BLaER1 (cell line): Measurements from ENCODE around the gene POLR2B.
"Not testable (repeated sequence)": the region's sequence is repeated elsewhere in the genome, so short reads cannot be mapped to it uniquely, and the experiment has no call there.

Experiments used
- H3K27ac ChIP-seq: shearing (Covaris generic); formaldehyde crosslinking; 2 replicates; pipeline ENCODE4 v1.8.1; 2022
- H3K27me3 ChIP-seq: shearing (Covaris generic); formaldehyde crosslinking; 2 replicates; pipeline ENCODE4 v1.8.1; 2022
- H3K36me3 ChIP-seq: shearing (Covaris generic); formaldehyde crosslinking; 2 replicates; pipeline ENCODE4 v1.8.1; 2022
- H3K4me1 ChIP-seq: shearing (Covaris generic); formaldehyde crosslinking; 2 replicates; pipeline ENCODE4 v1.8.1; 2022
- H3K4me2 ChIP-seq: shearing (Covaris generic); formaldehyde crosslinking; 2 replicates; pipeline ENCODE4 v1.8.1; 2022
- H3K4me3 ChIP-seq: shearing (Covaris generic); formaldehyde crosslinking; 2 replicates; pipeline ENCODE4 v1.8.1; 2022
- H3K9ac ChIP-seq: shearing (Covaris generic); formaldehyde crosslinking; 2 replicates; pipeline ENCODE4 v1.8.1; 2022
- H3K9me3 ChIP-seq: shearing (Covaris generic); formaldehyde crosslinking; 2 replicates; pipeline ENCODE4 v1.8.1; 2022
- H4K20me1 ChIP-seq: shearing (Covaris generic); formaldehyde crosslinking; 2 replicates; pipeline ENCODE4 v1.8.1; 2022
- Cebpa-rat ChIP-seq: shearing (Covaris generic); IDR thresholded peaks from 2 replicates; pipeline ENCODE4 v1.8.1; 2022

The POLR2B gene

DNA sequence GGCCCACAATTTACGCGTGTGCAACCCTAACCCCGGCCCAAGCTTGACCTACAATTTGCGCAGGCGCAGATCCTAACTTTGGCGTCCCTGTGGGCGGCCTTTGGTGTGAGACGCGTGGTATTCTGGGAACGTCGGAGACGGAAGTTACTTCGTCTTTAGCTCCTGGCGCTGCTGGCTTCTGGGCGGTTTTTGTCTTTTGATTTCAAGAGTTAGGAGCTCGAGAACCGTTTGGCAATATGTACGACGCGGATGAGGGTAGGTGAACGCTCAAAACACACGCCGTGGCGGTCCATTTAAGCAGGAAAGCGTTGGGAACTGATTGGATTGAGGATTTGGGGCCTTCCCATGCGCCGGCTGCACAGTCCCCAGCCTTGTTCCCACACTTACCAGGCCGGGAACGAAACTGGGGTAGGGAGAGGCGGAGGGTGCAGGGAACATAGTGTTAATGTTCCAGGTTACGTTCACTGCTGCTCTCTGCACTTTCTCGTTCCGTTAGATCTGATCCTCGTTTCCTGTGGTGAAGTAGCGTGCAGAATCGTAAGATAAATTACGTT, at the start of gene POLR2B:
Gene POLR2B (plus strand): TSS at position 147 of the 554 bp plus-strand sequence. CDS start 90 bp downstream, at position 237.
- Histone ChIP-seq H3K4me1 (peaks cover 51% of the 10 kb centered on the region), H3K4me2 (peak within 1 kb of the TSS; percentile 77), H3K9ac (peak within 1 kb of the TSS; percentile 88), H3K27me3 (no peaks in the 10 kb centered on the region), H3K27ac (peak within 1 kb of the TSS; percentile 89), H3K4me3 (peak within 1 kb of the TSS; percentile 97), H4K20me1 (peaks cover 86% of the 10 kb centered on the region), H3K36me3 (peaks cover 26% of the 10 kb centered on the region), H3K9me3 (peaks cover 6% of the 10 kb centered on the region)
- no peak for TF ChIP-seq Cebpa-rat

DNA sequence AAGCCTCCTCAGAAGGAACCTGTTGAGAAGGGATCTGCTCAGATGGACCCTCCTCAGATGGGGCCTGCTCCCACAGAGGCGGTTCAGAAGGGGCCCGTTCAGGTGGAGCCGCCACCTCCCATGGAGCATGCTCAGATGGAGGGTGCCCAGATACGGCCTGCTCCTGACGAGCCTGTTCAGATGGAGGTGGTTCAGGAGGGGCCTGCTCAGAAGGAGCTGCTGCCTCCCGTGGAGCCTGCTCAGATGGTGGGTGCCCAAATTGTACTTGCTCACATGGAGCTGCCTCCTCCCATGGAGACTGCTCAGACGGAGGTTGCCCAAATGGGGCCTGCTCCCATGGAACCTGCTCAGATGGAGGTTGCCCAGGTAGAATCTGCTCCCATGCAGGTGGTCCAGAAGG, 48.1 kb upstream of the POLR2B start:
- Histone ChIP-seq H3K9ac (no peak overlapping the region), H3K27me3 (no peaks in the 10 kb centered on the region), H3K4me3 (no peak overlapping the region), H3K4me2 (no peak overlapping the region), H3K9me3 (no peaks in the 10 kb centered on the region), H3K4me1 (no peaks in the 10 kb centered on the region), H4K20me1 (peaks cover 95% of the 10 kb centered on the region), H3K36me3 (peaks cover 86% of the 10 kb centered on the region), H3K27ac (no peak overlapping the region)
- no peak for TF ChIP-seq Cebpa-rat

DNA sequence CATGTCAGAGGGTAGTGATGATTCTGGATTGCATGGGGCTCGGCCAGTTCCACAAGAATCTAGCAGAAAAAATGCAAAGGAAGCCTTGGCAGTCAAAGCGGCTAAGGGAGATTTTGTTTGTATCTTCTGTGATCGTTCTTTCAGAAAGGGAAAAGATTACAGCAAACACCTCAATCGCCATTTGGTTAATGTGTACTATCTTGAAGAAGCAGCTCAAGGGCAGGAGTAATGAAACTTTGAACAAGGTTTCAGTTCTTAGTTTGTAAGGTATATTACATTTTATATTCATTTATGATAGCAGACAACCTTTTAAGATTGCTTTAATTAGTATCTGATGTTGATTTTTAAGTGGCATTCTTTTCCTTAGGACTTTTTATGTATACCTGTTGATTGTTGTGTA, 46.8 kb upstream of the POLR2B start:
- Histone ChIP-seq H3K36me3 (peaks cover 86% of the 10 kb centered on the region), H3K4me2 (no peak overlapping the region), H3K9me3 (no peaks in the 10 kb centered on the region), H3K4me1 (no peaks in the 10 kb centered on the region), H3K27ac (no peak overlapping the region), H4K20me1 (peaks cover 93% of the 10 kb centered on the region), H3K9ac (no peak overlapping the region), H3K4me3 (no peak overlapping the region), H3K27me3 (no peaks in the 10 kb centered on the region)
- no peak for TF ChIP-seq Cebpa-rat

DNA sequence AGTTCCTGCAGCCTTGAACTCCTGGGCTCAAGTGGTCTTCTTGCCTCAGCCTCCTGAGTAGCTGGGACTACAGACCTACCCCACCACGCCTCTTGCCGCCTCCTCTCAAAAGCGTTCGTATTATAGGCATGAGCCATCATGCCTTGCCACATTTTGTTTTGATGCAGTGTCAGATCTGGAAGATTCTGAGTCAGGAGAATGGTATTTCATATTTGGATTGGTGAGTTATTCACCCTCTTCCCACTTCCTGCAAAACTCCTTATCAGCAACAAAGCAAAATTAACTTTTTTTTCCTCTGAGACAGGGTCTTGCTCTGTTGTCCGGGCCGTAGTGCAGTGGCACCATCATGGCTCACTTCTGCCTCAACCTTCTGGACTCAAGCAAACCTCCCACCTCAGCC, 41.4 kb upstream of the POLR2B start:
- H3K9ac ChIP-seq = no peak overlapping the region
- H3K36me3 ChIP-seq = peaks cover 70% of the 10 kb centered on the region
- H3K4me2 ChIP-seq = no peak overlapping the region
- H4K20me1 ChIP-seq = peaks cover 59% of the 10 kb centered on the region
- no peak overlapping the region for H3K27ac ChIP-seq
- no peak for TF ChIP-seq Cebpa-rat
- no peak overlapping the region for H3K4me3 ChIP-seq
- no peaks in the 10 kb centered on the region for H3K27me3 ChIP-seq
- H3K4me1 ChIP-seq = no peaks in the 10 kb centered on the region
- H3K9me3 ChIP-seq = no peaks in the 10 kb centered on the region

DNA sequence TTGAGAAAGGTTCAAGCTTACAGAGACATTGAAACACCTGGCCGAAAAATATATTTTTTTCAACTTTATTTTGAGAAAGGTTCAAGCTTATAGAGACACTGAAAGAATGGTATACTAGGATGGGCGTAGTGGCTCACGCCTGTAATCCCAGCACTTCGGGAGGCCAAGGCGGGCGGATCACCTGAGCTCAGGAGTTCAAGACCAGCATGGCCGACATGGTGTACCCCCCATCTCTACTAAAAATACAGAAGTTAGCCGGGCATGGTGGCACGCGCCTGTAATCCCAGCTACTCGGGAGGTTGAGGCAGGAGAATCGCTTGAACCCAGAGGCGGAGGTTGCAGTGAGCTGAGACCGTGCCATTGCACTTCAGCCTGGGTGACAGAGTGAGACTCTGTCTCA, 38.9 kb upstream of the POLR2B start:
- not testable (repeated sequence) for H3K27ac ChIP-seq, H3K4me3 ChIP-seq, H3K9me3 ChIP-seq, H3K9ac ChIP-seq, H3K4me2 ChIP-seq, H3K27me3 ChIP-seq, H3K4me1 ChIP-seq
- H4K20me1 ChIP-seq = peaks cover 34% of the 10 kb centered on the region
- peaks cover 54% of the 10 kb centered on the region for H3K36me3 ChIP-seq

DNA sequence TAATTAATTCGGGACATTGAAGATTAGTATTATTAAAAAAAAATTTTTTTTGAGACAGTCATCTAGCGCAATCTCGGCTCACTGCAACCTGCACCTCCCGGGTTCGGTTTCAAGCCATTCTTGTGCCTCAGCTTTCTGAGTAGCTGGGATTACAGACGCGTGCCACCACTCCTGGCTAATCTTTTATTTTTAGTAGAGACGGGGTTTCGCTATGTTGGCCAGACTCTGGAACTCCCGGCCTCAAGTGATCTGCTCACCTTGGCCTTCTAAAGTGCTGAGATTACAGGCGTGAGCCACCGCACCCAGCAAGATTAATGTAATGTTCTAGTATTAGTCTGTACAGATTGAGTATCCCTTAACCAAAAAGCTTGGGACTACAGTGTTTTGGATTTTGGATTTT, 38.3 kb upstream of the POLR2B start:
- no peak overlapping the region for H3K4me3 ChIP-seq

DNA sequence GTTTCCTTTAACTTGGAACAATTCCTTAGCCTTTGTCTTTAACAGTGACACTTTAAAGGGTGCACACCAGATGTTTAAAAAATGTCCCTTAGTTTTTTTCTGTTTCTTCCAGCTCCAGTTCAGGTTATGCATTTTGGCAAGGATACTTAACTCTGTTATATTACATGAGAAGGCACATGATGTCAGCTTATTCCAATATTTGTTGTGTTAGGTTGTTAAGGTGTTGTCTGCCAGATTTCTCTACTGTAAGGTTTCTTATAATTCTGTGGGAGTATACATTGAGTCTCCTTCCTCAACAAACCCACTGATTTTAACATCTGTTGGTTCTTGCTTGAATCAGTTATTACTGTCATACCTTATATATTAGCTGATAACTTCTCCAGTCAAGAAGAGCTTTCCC, 37.7 kb upstream of the POLR2B start:
- Histone ChIP-seq H3K27me3 (no peaks in the 10 kb centered on the region), H3K36me3 (peaks cover 45% of the 10 kb centered on the region), H3K4me1 (no peaks in the 10 kb centered on the region), H3K27ac (no peak overlapping the region), H3K9me3 (no peaks in the 10 kb centered on the region), H3K4me3 (no peak overlapping the region), H3K9ac (no peak overlapping the region), H3K4me2 (no peak overlapping the region), H4K20me1 (peaks cover 23% of the 10 kb centered on the region)
- TF ChIP-seq Cebpa-rat = no peak

More for the DNA sequence above, 38.3 kb upstream of the POLR2B start:
- H3K27ac ChIP-seq = no peak overlapping the region
- H3K4me1 ChIP-seq = no peaks in the 10 kb centered on the region
- H3K9ac ChIP-seq = no peak overlapping the region
- H3K9me3 ChIP-seq = no peaks in the 10 kb centered on the region
- no peak for TF ChIP-seq Cebpa-rat
- peaks cover 50% of the 10 kb centered on the region for H3K36me3 ChIP-seq
- H4K20me1 ChIP-seq = peaks cover 28% of the 10 kb centered on the region
- no peaks in the 10 kb centered on the region for H3K27me3 ChIP-seq
- no peak overlapping the region for H3K4me2 ChIP-seq

DNA sequence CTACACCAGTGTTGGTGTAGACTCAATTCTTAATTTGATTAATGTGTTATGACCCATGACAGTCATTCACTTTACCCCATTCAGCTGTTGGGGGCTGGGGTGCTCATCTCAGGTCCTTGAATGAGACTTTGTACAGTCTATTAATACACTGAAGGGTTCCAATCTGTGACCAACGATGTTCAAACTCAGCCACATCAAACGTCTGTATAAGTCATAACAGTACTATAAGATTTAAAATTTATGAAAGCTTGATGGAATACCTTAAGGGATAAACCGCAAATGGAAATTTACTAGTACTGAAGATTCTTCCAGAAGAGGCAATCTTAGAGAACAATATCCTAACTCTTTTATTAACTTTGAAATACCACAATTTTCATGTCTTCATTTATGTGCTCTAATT, 37.3 kb upstream of the POLR2B start:
- H3K4me2 ChIP-seq = no peak overlapping the region
- no peak overlapping the region for H3K9ac ChIP-seq
- no peak overlapping the region for H3K27ac ChIP-seq
- H3K4me1 ChIP-seq = no peaks in the 10 kb centered on the region
- H3K4me3 ChIP-seq = no peak overlapping the region
- H4K20me1 ChIP-seq = peaks cover 20% of the 10 kb centered on the region
- no peaks in the 10 kb centered on the region for H3K9me3 ChIP-seq
- H3K27me3 ChIP-seq = no peaks in the 10 kb centered on the region
- TF ChIP-seq Cebpa-rat = no peak
- peaks cover 41% of the 10 kb centered on the region for H3K36me3 ChIP-seq

DNA sequence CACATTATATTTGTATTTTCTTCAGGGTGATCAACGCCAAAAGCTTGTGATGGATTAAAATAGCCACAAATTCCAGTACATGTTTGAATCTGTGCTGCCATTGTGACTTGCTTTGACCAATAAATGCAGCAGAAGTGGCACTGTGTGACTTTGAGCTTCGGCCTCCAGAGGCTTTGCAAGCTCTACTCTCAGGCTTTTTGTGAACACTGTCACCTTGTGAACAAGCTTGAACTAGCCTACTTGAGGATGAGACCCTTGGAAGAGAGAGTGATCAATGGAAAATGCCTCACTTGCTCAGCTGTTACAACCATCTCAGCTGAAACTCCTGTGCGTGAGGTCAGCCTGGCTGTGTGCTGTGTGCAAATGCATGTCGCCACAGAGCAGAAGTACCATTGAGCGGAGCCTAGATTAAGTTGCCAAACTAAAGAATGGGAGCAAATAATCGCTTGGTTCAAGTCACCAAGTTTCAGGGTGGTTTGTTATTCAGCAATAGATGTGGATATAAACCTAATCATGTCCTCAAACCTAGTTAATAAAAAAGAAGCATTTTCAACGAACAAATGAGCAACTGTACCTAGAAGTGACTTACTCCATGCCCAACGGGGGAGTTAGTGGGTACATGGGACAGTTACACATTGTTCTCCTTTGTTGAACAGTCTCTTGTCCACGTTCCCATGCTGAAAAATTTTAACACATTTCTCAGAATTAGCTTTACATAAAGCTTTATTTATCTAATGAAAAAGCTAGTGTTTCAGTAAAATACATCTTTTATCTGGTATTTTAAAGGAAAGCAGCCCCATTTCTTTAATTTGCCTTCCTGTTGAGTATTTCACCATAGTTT, 24.8 kb upstream of the POLR2B start:
- Histone ChIP-seq H3K27ac (no peak overlapping the region), H4K20me1 (no peaks in the 10 kb centered on the region), H3K4me3 (no peak overlapping the region), H3K4me2 (no peak overlapping the region), H3K9me3 (no peaks in the 10 kb centered on the region), H3K27me3 (no peaks in the 10 kb centered on the region), H3K4me1 (no peaks in the 10 kb centered on the region), H3K36me3 (no peaks in the 10 kb centered on the region), H3K9ac (no peak overlapping the region)
- no peak for TF ChIP-seq Cebpa-rat

DNA sequence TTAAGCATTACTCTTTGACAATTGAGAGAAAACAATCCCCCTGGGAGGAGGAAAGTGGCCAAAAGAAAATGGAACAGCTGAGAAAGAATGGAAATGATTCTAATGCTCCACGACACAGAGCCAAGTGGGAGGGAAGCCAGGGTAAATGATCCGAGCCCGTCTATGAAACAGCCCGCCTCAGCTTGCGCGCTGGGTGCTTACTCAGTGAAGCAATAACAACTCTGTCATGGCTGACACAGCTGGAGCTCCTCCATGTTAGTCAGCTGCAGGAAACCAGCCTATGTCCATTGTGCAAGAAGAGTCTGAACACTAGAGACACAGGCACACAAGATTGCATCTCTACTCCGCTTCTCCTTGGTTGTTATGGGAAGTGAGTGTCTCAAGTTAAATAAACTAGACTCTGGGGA, 20.6 kb upstream of the POLR2B start:
- Histone ChIP-seq H3K4me3 (no peak overlapping the region), H3K27ac (no peak overlapping the region), H3K36me3 (peaks cover 29% of the 10 kb centered on the region), H3K4me1 (no peaks in the 10 kb centered on the region), H3K27me3 (no peaks in the 10 kb centered on the region), H3K9ac (no peak overlapping the region), H4K20me1 (no peaks in the 10 kb centered on the region; the same call in 1 of the 2 replicates), H3K4me2 (no peak overlapping the region), H3K9me3 (no peaks in the 10 kb centered on the region)
- no peak for TF ChIP-seq Cebpa-rat
